T-helper 1 cell treated with Interleukin-12 subunit alpha and Interleukin-12 subunit beta and Interleukin-4 antibody, amounts not matched to agents 30 μg/mL and 1 μg/mL, for 36 hours (primary cell): Measurements from ENCODE around the gene FADS1.
A peak's percentile ranks its signal among the peaks of the same experiment; 100 is the strongest.

ENCODE experiments used
- H3K27ac Mint-ChIP-seq: one replicate; pipeline ENCODE4 v1.8.0; 2021; ENCODE audit warnings: mild to moderate bottlenecking, mixed read lengths
- H3K27me3 Mint-ChIP-seq: one replicate; pipeline ENCODE4 v1.8.0; 2021; ENCODE audit warnings: low read depth, mixed read lengths
- H3K36me3 Mint-ChIP-seq: one replicate; pipeline ENCODE4 v1.8.0; 2021; ENCODE audit warnings: low read depth, mixed read lengths
- H3K4me1 Mint-ChIP-seq: one replicate; pipeline ENCODE4 v1.8.0; 2021; ENCODE audit warnings: low read depth, mixed read lengths
- H3K4me3 Mint-ChIP-seq: one replicate; pipeline ENCODE4 v1.8.0; 2021; ENCODE audit warnings: mild to moderate bottlenecking, moderate library complexity, mixed read lengths
- H3K9me3 Mint-ChIP-seq: one replicate; pipeline ENCODE4 v1.8.0; 2021; ENCODE audit warnings: mixed read lengths

FADS1 gene

DNA sequence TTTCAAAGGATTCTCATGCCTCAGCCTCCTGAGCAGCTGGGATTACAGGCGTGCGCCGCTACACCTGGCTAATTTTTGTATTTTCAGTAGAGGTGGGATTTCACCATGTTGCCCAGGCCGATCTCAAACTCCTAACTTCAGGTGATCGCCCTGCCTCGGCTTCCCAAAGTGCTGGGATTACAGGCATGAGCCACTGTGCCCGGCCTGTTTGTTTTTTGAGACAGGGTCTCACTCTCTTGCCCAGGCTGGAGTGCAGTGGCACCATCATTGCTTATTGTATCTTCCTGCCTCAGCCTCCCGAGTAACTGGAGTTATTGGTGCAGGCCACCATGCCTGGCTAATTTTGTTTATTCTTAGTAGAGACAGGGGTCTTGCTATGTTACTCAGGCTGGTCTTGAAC lies 19.4 kb upstream of the FADS1 start:
- H3K27ac Mint-ChIP-seq, result peak overlapping the region; percentile 98
- H3K27me3 Mint-ChIP-seq, result no peaks in the 10 kb centered on the region
- H3K4me1 Mint-ChIP-seq, result peaks cover 49% of the 10 kb centered on the region
- peaks cover 35% of the 10 kb centered on the region for H3K36me3 Mint-ChIP-seq
- peak overlapping the region; percentile 63 for H3K4me3 Mint-ChIP-seq
- H3K9me3 Mint-ChIP-seq, result no peaks in the 10 kb centered on the region

DNA sequence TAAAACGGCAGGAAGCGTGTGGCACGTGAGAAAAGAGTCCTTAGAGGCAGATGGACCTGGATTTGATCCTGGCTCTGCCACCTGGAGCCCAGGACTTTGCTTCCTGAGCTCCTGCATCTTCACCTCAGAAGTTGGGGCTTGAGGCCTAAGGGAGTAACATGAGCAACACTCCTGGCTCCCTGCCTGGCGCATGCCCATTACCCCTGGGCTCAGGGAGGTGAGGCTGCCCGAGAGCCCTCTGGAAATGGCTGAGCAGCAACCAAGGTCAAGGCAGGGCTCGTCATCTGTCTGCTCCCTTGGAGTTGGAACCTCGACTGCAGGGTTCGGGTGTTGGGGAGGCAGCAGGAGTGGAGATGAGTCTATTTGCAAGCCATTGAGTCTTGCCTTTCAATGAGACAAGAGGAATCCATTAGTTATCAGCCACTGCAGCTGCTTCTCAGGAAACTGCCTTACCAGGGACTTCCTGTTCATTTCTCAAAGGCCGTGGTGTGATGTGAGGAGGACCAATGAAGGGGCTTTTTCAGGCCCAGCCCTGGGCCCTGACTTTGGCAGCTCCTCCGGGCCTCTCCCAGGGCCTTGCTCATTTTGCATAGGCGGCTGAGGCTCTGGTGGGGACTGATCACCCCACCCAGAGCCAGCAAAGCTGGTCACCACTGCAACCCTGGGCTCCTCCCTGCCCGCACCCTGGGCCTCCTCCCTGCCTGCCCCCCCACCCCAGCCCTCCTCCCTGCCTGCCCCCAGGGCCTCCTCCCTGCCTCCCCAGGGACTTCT lies 17.7 kb upstream of the FADS1 start:
- Mint-ChIP-seq H3K4me3 (peak overlapping the region; percentile 84), H3K36me3 (peaks cover 24% of the 10 kb centered on the region), H3K9me3 (no peaks in the 10 kb centered on the region), H3K4me1 (peaks cover 56% of the 10 kb centered on the region), H3K27ac (peak overlapping the region; percentile 98), H3K27me3 (no peaks in the 10 kb centered on the region)

DNA sequence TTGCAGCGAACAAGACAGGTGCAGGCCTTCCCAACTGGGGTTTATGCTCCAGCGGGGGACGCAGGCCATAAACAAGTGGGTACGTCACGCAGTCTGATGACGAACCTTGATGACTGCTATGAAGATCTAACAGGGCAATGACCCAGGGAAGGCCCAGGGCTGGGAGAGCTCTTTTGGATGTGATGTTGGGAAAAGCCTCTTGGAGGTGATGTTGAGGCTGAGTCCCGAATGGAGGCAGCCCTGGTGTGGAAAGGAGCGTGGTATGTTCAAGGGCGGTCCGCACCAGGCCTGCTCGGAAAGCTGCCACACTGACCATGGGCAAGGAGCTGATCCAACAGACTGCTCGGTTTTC lies 17.1 kb upstream of the FADS1 start:
- Mint-ChIP-seq H3K36me3 (peaks cover 21% of the 10 kb centered on the region), H3K9me3 (no peaks in the 10 kb centered on the region), H3K4me3 (peak overlapping the region; percentile 84), H3K4me1 (peaks cover 58% of the 10 kb centered on the region), H3K27me3 (no peaks in the 10 kb centered on the region), H3K27ac (peak overlapping the region; percentile 98)

DNA sequence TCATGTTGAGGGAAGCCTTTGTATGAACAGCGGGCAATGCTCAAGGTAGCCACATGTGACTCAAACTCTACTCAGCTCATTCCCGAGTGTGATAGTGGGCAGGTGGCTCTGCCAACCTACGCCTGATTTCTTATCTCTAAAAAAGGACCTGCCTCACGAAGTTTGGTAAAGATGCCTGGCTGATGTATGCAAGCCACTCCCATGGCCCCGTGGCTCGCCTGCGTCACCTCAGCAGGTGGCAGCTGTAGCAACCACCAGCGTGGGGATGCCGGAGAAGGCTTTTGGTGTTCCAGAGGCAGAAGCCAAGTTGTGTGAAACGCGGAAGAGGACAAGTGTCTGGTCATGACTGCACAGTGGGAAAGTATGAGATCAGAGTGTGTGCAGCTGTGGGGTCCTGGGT lies 16.7 kb upstream of the FADS1 start:
- peak overlapping the region; percentile 98 for H3K27ac Mint-ChIP-seq
- peaks cover 18% of the 10 kb centered on the region for H3K36me3 Mint-ChIP-seq
- no peaks in the 10 kb centered on the region for H3K9me3 Mint-ChIP-seq
- peaks cover 58% of the 10 kb centered on the region for H3K4me1 Mint-ChIP-seq
- peak overlapping the region; percentile 84 for H3K4me3 Mint-ChIP-seq
- no peaks in the 10 kb centered on the region for H3K27me3 Mint-ChIP-seq

DNA sequence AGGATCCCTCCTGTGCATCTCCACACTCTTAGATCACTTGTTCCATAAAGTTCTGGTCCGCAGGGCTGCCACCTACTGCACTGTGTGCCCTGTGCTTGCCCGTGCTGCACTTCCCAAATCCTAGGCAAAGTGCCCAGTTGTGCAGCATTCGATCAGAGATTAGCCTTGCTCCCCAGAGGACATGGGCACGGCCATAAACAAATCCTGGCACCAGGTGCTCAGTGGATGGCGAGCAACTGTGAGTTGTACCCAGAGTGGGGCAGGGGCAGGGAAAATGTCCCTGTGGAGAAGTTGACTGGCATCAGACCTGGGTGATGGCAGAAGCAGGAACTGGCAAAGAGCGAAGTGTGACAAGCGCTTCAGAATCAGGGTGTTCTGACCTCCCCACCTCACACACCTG lies 16.0 kb upstream of the FADS1 start:
- Mint-ChIP-seq H3K4me1 (peaks cover 58% of the 10 kb centered on the region), H3K36me3 (peaks cover 18% of the 10 kb centered on the region), H3K4me3 (no peak overlapping the region), H3K27ac (peak overlapping the region; percentile 98), H3K9me3 (no peaks in the 10 kb centered on the region), H3K27me3 (no peaks in the 10 kb centered on the region)

DNA sequence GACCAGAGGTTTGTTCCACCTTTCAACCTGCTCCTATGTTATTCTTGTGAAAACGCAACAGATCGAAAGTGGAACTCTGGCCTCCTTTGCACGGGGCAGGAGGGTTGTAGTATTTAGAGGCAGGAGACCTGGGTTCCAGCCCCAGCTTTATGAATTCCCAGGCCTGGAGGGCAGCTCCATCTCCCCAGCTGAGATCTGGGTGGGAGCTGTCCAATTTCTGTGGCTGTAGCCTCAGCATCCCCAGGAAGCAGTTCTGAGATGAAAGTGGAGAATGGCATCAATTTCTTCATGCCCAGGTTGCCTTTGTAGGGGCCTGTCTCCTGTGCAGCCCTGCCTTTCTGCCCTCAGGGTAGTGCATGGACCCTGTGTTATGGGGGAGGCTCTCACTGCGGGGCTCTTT lies 15.4 kb upstream of the FADS1 start:
- Mint-ChIP-seq H3K36me3 (peaks cover 18% of the 10 kb centered on the region), H3K27me3 (no peaks in the 10 kb centered on the region), H3K27ac (peak overlapping the region; percentile 98), H3K4me1 (peaks cover 59% of the 10 kb centered on the region), H3K4me3 (peak overlapping the region; percentile 75), H3K9me3 (no peaks in the 10 kb centered on the region)

DNA sequence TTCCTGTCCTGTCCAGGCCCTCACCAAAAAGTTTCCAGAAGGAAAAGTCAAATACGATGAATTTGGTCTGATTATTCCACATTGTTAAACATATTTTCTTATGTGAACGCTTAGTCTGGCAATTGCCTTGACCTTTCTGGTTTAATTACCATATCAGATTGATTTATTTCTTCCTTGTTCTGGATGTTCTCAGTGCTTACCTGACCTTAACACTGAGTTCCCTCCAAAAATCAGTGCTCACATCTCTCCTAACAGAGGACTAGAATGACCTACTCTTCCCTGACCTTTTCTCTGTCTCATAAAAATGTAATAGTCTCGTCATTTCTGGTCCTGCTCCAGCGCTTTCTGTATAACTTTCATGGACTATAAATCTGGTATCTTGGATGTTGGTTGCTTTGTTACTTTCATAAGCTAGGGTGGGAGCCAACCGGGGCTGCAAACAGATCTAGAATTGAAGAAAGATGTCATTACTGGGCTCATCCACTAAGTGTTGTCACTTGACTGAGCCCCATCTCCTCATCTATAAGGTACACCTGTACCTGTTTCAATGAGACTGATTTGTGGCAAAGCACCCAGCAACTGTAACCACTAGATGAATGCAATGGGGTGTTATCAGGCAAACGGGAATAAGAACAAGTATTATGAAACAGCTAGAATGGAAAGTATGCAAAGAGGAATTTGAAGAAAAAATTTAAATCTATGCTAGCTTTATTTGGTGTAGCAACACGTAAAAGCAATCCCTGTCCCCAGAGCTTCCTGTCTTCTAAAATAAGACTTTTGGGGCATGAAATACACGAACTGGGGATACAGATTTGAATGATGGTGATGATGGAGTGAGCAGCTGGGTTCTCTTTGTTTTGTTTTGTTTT lies 13.7 kb upstream of the FADS1 start:
- Mint-ChIP-seq H3K4me1 (peaks cover 57% of the 10 kb centered on the region), H3K36me3 (peaks cover 15% of the 10 kb centered on the region), H3K27ac (peak overlapping the region; percentile 87), H3K27me3 (no peaks in the 10 kb centered on the region), H3K4me3 (peak overlapping the region; percentile 85), H3K9me3 (no peaks in the 10 kb centered on the region)

DNA sequence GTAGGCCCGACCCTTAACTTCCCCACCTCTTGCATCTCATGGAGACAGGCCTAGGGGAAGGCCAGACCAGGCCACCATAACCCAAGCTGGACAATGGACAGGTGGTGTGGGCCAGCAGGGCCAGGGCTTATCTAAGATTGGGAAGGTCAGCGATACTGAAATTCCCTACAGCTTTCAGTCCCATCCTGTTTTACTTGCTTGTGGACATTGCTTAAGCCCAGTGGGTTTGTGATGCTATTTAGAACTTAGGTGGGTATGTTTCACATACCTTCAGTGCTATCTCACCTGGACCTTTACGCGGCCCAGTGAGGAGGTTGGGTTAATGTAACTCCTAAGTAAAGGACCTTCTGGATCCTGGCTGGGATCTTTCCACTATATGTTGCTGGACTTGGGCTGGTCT lies 13.0 kb upstream of the FADS1 start:
- peaks cover 15% of the 10 kb centered on the region for H3K36me3 Mint-ChIP-seq
- peak overlapping the region; percentile 85 for H3K4me3 Mint-ChIP-seq
- H3K4me1 Mint-ChIP-seq, result peaks cover 53% of the 10 kb centered on the region
- no peaks in the 10 kb centered on the region for H3K9me3 Mint-ChIP-seq
- H3K27me3 Mint-ChIP-seq, result no peaks in the 10 kb centered on the region
- H3K27ac Mint-ChIP-seq, result no peak overlapping the region

DNA sequence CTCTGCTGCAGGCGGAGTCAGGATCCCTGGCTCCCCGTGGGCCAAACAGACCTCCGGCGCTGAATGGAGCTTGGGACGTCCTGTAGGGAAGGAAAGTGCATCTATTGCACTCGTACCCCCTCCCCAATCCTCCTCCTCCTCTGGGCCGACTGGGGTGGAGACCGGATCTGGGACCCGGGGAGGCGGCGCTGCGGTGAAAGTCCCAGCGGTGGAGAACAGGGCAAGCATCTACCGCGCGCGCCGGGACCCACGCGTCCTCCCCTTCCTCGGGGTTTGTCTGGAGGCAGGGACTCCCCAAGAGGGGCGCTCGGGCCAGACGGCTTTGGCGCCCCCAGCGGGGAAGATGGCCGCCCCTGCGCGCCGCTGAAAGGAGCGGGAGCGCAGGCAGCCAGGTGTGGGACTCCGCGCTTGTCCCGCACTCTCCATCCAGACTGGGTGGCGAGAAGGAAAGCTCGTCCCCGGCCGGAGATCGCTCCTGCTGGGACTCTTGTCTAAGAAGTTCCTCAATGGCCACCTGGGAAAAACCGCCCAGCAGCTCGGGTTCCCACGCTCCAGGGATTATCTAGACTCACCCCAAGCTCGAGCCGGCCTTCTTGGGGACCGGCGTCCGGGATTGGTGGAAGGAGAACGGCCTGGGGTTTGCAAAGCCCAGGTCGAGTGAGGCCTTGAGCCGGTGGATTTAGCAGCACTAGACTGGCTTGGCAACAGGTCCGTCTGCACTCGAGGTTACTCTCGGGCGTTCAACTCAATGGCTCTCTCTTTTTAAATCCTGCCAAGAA lies 12.0 kb upstream of the FADS1 start:
- Mint-ChIP-seq H3K27ac (peak overlapping the region; percentile 93), H3K27me3 (no peaks in the 10 kb centered on the region), H3K9me3 (no peaks in the 10 kb centered on the region), H3K4me3 (peak overlapping the region; percentile 85), H3K36me3 (peaks cover 13% of the 10 kb centered on the region), H3K4me1 (peaks cover 49% of the 10 kb centered on the region)

DNA sequence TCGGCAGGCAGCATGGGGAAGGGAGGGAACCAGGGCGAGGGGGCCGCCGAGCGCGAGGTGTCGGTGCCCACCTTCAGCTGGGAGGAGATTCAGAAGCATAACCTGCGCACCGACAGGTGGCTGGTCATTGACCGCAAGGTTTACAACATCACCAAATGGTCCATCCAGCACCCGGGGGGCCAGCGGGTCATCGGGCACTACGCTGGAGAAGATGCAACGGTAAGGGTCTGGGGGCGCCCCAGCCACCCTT lies 11.5 kb upstream of the FADS1 start:
- H3K9me3 Mint-ChIP-seq, result no peaks in the 10 kb centered on the region
- H3K36me3 Mint-ChIP-seq, result peaks cover 8% of the 10 kb centered on the region
- H3K4me3 Mint-ChIP-seq, result peak overlapping the region; percentile 85
- peak overlapping the region; percentile 93 for H3K27ac Mint-ChIP-seq
- no peaks in the 10 kb centered on the region for H3K27me3 Mint-ChIP-seq
- peaks cover 44% of the 10 kb centered on the region for H3K4me1 Mint-ChIP-seq

DNA sequence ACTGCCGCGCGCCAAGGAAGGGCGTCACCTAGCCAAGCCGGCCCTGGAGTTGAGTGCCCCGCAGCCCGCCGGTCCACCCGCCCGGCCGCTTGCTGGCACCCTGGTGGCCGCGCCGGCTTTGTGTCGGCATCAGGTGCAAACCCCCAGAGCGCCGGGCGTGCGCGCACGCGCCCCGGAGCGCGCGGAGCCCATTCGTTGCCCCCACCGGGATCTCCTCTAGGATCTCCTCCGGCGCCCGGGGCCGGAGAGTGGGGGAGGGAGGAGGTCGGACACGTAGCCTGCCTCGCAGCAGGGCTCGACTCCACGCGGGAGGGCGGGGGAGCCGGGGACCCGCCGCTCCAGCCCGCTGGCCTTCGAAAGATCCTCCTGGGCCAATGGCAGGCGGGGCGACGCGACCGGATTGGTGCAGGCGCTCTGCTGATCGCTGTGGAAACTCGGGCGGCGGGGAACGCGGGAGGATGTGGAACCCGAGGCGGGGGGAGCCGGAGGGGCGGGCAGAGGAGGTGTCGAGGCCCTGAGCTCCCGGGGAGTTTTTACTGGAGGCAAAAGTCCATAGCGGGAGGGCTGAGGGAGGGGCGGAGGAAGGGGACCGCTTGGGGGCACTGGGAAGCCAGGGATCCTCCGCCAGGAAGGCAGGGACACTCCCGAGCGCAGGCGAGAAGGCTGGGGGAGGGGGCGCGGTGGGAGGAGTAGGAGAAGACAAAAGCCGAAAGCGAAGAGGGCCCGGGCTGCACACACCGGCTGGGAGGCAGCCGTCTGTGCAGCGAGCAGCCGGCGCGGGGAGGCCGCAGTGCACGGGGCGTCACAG lies 11.0 kb upstream of the FADS1 start, which contains the start of gene FADS2:
Gene FADS2 (plus strand): TSS at position 730 of the 808 bp plus-strand sequence. CDS start 91 bp downstream, outside the sequence.
- H3K4me3 Mint-ChIP-seq, result peak within 1 kb of the TSS; percentile 85
- H3K4me1 Mint-ChIP-seq, result peaks cover 39% of the 10 kb centered on the region
- peaks cover 5% of the 10 kb centered on the region for H3K36me3 Mint-ChIP-seq
- no peaks in the 10 kb centered on the region for H3K27me3 Mint-ChIP-seq
- peak within 1 kb of the TSS; percentile 93 for H3K27ac Mint-ChIP-seq
- no peaks in the 10 kb centered on the region for H3K9me3 Mint-ChIP-seq

DNA sequence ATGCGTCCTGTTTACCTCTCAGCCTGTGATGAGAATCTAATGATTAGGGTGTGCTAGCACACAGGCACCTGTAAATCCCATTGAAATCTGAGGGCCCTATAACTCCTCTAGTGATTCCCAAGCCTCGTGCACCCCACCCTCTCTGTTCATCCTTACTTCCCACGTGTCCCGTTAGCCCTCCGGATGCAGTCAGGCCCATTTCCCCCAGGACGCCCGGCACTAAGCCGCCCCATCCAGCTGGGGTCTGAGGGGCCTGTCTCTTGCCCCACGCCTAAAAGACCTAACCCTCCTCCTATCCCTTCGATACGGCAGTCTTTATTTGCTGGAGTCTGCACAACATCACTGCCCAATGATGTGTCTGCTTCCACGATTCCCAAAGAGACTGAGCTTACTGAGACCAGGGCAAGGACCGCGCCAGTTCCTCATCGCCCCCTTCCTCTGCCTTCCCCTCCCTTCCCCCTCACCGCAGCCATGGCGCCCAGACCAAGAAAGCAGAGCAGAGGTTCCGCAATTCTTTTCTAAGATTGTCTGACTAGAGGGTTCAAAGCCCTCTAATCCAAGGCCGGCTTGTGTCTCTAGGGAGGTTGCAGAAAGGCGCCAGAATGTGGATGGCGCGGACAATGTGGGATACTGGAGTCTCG lies 10.2 kb upstream of the FADS1 start:
- peaks cover 34% of the 10 kb centered on the region for H3K4me1 Mint-ChIP-seq
- peak overlapping the region; percentile 85 for H3K4me3 Mint-ChIP-seq
- H3K27ac Mint-ChIP-seq, result peak overlapping the region; percentile 89
- H3K9me3 Mint-ChIP-seq, result no peaks in the 10 kb centered on the region
- H3K27me3 Mint-ChIP-seq, result no peaks in the 10 kb centered on the region
- H3K36me3 Mint-ChIP-seq, result peaks cover 5% of the 10 kb centered on the region

DNA sequence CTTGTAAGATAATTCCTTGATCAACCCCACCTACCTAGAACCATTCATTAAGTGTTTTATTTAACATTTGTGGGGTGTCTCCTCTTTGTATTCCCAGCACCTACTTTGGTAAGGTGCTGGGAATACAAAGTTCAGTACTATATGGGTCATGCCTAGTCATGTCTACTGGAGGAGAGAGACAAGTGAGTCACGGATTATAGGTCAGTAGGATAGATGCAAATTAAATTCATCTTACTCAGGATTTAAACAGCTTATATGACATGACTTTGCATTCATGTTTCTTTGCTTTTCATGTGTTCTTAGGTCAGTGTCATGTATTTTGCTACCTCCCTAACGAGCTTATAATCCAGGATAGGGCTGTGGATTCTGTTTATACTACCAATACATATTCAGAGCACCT lies 3.4 kb upstream of the FADS1 start:
- H3K27ac Mint-ChIP-seq, result no peak overlapping the region
- H3K4me3 Mint-ChIP-seq, result no peak overlapping the region
- no peaks in the 10 kb centered on the region for H3K9me3 Mint-ChIP-seq
- peaks cover 2% of the 10 kb centered on the region for H3K36me3 Mint-ChIP-seq
- H3K27me3 Mint-ChIP-seq, result peaks cover 5% of the 10 kb centered on the region
- peaks cover 11% of the 10 kb centered on the region for H3K4me1 Mint-ChIP-seq
